Duodenal mucosa (tissue), 2 donors: Measurements from ENCODE around the gene IMMP2L.

Experiments used
- H3K27ac ChIP-seq: one replicate; pipeline ENCODE4 v1.7.0; 2013; ENCODE audit warnings: low read depth, low read length
- H3K27me3 ChIP-seq, 2 donors: one replicate each; pipeline ENCODE4 v1.7.0; 2013; ENCODE audit warnings: low read length in 2 of 2, control low read depth in 1 of 2; ENCODE audit not compliant: insufficient read depth in 2 of 2, control insufficient read depth in 1 of 2
- H3K36me3 ChIP-seq, 2 donors: one replicate each; pipeline ENCODE4 v1.7.0; 2013; ENCODE audit warnings: low read length in 2 of 2, control low read depth in 1 of 2; ENCODE audit not compliant: insufficient read depth in 2 of 2, control insufficient read depth in 1 of 2
- H3K4me1 ChIP-seq, 2 donors: one replicate each; pipeline ENCODE4 v1.7.0; 2013; ENCODE audit warnings: low read length in 2 of 2, control low read depth in 1 of 2; ENCODE audit not compliant: insufficient read depth in 2 of 2, control insufficient read depth in 1 of 2
- H3K4me3 ChIP-seq, 2 donors: one replicate each; pipeline ENCODE4 v1.7.0; 2013; ENCODE audit warnings: low read length in 2 of 2, low read depth in 1 of 2
- H3K9ac ChIP-seq, 2 donors: one replicate each; pipeline ENCODE4 v1.7.0; 2013; ENCODE audit warnings: low read length in 2 of 2, low read depth in 1 of 2
- H3K9me3 ChIP-seq, 2 donors: one replicate each; pipeline ENCODE4 v1.7.0; 2013; ENCODE audit warnings: low read length in 2 of 2, control low read depth in 1 of 2; ENCODE audit not compliant: control insufficient read depth in 1 of 2

Gene IMMP2L

DNA sequence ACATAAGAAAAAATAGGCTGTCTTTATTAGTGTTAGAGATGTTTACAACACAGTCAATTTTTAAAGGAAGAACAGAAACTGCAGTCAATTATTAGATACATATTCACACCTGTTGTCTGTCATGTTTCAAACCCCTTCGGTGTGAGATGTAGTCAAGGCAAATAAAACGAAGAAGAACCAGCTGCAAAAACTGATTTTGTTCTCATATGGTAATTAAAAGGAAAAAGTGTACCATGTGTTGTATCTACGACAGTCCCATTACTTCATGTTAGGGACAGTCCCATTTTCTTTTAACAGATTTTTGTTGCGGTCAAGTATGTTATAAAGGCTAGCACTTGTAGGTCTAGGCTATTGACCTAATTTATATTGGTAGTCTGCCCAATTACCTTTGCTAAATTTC lies 321.9 kb downstream of the IMMP2L start:
- Histone ChIP-seq H3K9me3 (no peaks in the 10 kb centered on the region), H3K9ac (no peak overlapping the region), H3K4me1 (peaks cover 0 to 12% of the 10 kb centered on the region in 2 donors), H3K36me3 (no peaks in the 10 kb centered on the region), H3K4me3 (no peak overlapping the region), H3K27me3 (no peaks in the 10 kb centered on the region), H3K27ac (no peak overlapping the region)

DNA sequence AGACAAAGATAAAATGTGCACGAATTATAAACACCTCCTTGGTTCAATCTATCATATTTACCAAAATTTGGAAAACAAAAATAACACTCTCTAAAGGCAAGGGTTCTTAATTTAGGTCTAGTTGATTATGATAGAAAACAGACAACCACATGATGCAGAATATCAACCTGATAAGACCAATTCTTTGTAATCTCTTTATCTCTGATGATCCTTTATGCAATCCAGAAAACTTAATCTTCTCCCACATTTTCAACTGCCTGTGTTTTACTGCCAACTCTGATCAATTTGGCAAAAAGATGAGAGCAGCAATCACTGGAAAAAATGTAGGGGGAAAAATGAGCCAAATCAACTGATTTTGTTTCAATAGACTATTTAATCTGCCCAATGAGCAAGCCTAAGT lies 322.9 kb downstream of the IMMP2L start:
- Histone ChIP-seq H3K9me3 (no peaks in the 10 kb centered on the region), H3K9ac (no peak overlapping the region), H3K4me3 (no peak overlapping the region), H3K4me1 (peaks cover 0 to 12% of the 10 kb centered on the region in 2 donors), H3K27ac (no peak overlapping the region), H3K27me3 (no peaks in the 10 kb centered on the region), H3K36me3 (no peaks in the 10 kb centered on the region)

DNA sequence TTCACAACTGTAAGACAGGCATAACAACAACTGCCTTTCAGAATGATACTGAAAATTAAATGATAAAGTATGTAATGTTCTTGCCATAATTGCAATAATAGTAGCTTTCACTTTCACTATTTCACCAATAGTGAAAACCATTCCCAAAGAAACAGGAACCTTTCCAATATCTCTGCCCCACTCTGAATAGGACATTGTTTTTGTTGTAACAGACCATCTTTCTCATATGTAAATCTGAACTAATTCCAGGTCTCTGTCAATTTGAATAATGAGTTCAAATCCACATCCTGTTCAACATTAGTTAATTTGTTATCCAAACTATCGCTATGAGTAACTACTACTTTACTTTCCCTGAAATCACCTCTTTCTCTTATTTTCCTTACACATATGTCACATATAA lies 323.4 kb downstream of the IMMP2L start:
- H3K27ac ChIP-seq, result no peak overlapping the region
- H3K9me3 ChIP-seq, result no peaks in the 10 kb centered on the region
- H3K36me3 ChIP-seq, result no peaks in the 10 kb centered on the region
- H3K4me3 ChIP-seq, result no peak overlapping the region
- no peak overlapping the region for H3K9ac ChIP-seq
- H3K27me3 ChIP-seq, result no peaks in the 10 kb centered on the region
- H3K4me1 ChIP-seq, result peaks cover 0 to 12% of the 10 kb centered on the region in 2 donors

DNA sequence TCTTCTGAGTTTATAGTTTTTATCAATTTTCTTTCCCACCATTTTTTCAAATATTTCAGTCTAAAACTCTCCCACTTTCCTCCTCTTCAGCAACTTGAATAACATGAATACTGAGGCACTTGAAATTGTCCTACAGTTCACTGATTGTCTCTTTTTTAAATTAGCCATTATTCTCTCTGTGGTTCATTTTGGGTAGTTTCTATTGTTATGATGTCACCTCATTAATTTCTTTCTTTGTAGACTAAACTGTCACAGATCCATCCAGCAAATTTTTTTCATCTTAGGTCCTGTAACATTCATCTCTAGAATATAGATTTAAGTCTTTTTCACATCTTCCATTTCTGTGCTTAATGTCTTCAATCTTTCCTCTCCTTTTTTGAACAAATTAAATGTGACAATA lies 326.6 kb downstream of the IMMP2L start:
- H3K36me3 ChIP-seq, result no peaks in the 10 kb centered on the region
- H3K27ac ChIP-seq, result no peak overlapping the region
- H3K4me3 ChIP-seq, result no peak overlapping the region
- H3K9me3 ChIP-seq, result no peaks in the 10 kb centered on the region
- no peak overlapping the region for H3K9ac ChIP-seq
- H3K27me3 ChIP-seq, result no peaks in the 10 kb centered on the region
- H3K4me1 ChIP-seq, result peaks cover 0 to 12% of the 10 kb centered on the region in 2 donors

DNA sequence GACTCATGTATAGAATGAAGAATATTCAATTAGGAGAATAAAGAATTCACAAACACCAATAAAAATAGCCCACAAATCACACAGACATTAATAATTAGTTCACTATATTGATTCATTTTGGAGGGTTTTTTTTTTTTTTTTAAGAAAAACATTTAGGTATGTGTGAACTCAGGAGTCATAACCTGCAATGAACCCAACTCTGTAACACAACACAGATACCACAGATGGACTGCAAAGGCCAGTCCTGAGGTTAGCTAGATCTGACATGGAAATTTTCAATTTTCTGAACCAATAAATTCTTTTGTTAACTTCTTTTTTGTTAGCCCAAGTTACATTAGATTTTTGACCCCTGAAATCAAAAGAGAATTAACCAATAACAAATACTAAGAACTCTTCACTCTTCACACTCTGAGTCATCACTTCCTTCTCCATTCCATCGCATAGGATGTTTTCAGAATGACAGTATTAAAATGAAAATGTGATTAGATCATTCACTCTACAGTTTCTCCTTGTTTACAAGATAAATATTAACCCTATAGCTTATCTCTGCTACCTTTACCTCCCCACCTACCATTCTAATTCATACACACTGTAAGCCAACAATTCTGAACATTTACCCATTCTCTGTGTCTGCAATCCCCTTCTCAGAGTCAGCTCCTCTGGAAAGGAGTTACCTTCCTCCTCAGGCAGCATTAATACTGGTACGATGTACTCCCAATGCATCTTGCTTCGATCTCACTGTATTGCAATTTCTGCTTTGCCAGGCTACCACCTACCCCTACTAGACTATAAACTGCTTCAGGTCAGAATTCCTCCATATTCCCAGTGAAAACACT lies 329.8 kb downstream of the IMMP2L start:
- Histone ChIP-seq H3K27ac (no peak overlapping the region), H3K4me1 (no peaks in the 10 kb centered on the region), H3K27me3 (no peaks in the 10 kb centered on the region), H3K9ac (no peak overlapping the region), H3K9me3 (no peaks in the 10 kb centered on the region), H3K4me3 (no peak overlapping the region), H3K36me3 (no peaks in the 10 kb centered on the region)

DNA sequence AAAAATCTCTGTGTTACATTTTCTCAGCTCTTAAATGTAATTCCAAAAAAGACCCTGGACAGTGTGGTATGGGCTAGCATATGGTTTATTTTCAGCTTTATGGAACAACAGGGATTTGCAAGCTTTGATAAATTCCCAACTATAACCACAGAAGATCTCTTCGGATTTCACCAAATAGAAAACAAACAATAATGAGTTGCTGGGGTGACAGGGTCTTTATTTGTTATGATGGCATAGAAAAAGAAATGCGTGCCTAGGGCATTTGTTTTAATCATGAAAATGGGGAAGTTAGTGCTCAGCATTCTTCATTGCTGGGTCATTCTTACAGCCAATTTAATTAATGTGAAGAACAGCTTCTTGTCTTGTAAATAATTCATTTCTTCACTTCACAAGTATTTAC lies 332.4 kb downstream of the IMMP2L start:
- Histone ChIP-seq H3K27ac (no peak overlapping the region), H3K27me3 (no peaks in the 10 kb centered on the region), H3K36me3 (no peaks in the 10 kb centered on the region), H3K9me3 (no peaks in the 10 kb centered on the region), H3K4me3 (no peak overlapping the region), H3K9ac (no peak overlapping the region), H3K4me1 (no peaks in the 10 kb centered on the region)

DNA sequence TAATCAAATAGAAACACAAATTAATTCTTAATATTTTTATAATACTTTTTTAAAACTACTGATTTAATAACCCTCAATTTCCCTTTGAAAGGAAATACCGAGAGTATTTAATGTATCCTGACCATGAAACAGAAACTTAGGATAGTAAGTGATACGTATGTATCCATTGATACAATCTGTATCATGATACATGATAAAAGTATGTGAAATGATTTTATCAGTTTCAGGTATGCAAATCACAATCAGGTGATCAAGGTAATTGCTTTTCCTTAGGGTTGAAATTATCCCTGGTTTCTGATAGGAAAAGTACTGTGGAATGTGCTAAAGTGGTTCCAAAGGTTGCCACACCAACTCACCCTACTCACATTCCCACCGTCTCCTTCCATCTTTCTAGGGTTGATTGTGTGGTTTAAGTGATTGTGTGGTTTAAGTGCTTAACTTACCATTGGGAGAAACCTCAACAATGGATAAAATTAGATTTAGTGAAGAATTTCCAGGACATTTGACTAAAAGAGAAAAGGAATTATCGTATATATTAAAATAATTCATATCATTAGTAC lies 333.0 kb downstream of the IMMP2L start:
- Histone ChIP-seq H3K9ac (no peak overlapping the region), H3K9me3 (no peaks in the 10 kb centered on the region), H3K27ac (no peak overlapping the region), H3K36me3 (no peaks in the 10 kb centered on the region), H3K4me1 (no peaks in the 10 kb centered on the region), H3K27me3 (no peaks in the 10 kb centered on the region), H3K4me3 (no peak overlapping the region)

DNA sequence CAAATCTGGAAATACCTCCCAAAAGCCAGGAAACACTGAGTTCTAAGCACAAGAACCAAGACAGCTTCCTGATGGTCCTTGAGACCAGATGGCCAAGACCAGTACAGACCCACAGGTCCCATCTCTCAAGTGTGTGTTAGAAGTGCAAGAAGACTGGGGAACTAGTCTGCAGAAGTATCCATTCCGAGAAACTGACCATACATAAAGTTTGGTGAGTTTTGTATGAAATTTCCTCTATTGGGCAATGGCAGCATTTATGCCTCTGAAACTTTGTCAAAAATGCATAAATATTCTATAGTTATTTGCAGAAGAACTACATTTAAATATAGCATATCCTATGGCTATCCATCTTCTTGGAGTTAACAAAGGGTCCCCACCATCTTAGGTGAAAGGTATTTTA lies 333.9 kb downstream of the IMMP2L start:
- H3K9me3 ChIP-seq, result no peaks in the 10 kb centered on the region
- no peaks in the 10 kb centered on the region for H3K27me3 ChIP-seq
- no peaks in the 10 kb centered on the region for H3K36me3 ChIP-seq
- H3K27ac ChIP-seq, result no peak overlapping the region
- H3K4me3 ChIP-seq, result no peak overlapping the region
- H3K9ac ChIP-seq, result no peak overlapping the region
- no peaks in the 10 kb centered on the region for H3K4me1 ChIP-seq

DNA sequence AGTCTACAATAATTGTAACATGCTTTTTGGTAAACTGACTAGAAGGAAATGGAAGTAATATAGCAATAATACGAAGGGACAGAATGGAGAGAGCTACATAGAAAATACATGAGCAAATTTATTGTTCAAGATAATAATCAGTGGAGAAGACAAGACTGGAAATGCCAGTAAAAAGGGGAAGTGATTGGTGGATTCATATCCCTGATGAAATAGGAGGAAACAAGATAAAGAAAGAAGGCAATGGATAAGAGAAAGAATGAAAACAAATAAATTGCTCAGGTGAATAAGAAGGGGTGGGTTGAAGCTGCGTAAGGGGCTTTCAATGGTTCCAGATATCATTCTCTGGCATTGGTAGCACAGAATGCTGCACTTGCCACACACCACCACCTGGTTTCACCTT lies 335.5 kb downstream of the IMMP2L start:
- Histone ChIP-seq H3K4me3 (no peak overlapping the region), H3K4me1 (no peaks in the 10 kb centered on the region), H3K9ac (no peak overlapping the region), H3K9me3 (no peaks in the 10 kb centered on the region), H3K27ac (no peak overlapping the region), H3K36me3 (no peaks in the 10 kb centered on the region), H3K27me3 (no peaks in the 10 kb centered on the region)

DNA sequence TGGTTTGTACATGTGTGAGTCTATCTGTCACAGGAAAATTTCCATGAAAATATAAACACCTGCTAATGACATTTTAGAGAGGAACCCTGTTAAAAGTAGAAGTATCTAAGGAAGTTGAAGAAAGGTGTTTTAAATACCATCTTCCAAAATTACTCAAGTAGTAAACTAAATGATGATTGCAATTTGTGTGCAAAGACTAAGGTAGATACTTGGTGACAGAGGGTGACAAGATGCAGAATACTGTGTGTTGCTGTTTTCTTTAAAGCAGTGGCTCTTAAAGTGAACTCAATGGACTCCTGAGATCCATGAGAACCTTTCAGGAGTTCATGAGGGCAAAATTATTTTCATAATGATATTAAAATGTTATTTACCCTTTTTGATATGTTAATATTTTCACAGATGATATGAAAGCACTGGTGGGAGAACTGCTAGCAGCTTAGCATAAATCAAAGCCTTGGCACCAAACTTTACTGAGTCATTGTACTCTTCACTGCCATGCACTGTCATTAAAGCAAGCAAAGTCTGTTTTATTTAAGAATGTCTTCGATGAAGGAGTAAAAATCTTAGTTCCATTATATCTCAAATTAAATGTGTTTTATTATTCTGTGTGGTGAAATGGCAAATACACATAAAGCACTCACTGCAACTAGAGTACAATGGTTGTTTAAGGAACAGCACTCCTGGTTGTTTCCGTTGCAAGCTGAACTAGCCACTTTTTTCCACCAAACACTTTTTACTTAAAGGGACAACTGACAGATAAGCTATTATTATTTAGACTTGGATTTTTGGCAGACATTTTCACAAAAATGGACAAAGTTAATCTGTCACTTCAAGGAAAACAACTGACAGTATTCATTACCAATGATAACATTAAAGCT lies 337.7 kb downstream of the IMMP2L start:
- H3K36me3 ChIP-seq, result no peaks in the 10 kb centered on the region
- H3K27ac ChIP-seq, result no peak overlapping the region
- H3K9ac ChIP-seq, result no peak overlapping the region
- no peaks in the 10 kb centered on the region for H3K4me1 ChIP-seq
- H3K9me3 ChIP-seq, result no peaks in the 10 kb centered on the region
- H3K4me3 ChIP-seq, result no peak overlapping the region
- H3K27me3 ChIP-seq, result no peaks in the 10 kb centered on the region
